GM20000 (cell line): ENCODE data around the gene MSANTD1.

Experiments
- DNase-seq: peaks from one replicate; pipeline ENCODE4 v3.0.0; 2012; ENCODE audit warnings: low spot score
- CTCF ChIP-seq: IDR thresholded peaks from 2 replicates; pipeline ENCODE4 v1.5.1; 2012; ENCODE audit warnings: mild to moderate bottlenecking, control low read depth; ENCODE audit errors: extremely low read depth, missing control alignments

The MSANTD1 gene

GRCh38 chr4:3245676-3246075 lies 3.3 kb upstream of the MSANTD1 start:
- no peak for TF ChIP-seq CTCF
- DNase-seq, result no peak

GRCh38 chr4:3246458-3247398 lies 2.2 kb upstream of the MSANTD1 start:
- DNase-seq, result no peak
- no peak for TF ChIP-seq CTCF

GRCh38 chr4:3247399-3248177 lies 1.4 kb upstream of the MSANTD1 start:
- DNase-seq, result no peak
- no peak for TF ChIP-seq CTCF

GRCh38 chr4:3248178-3248480 lies 830 bp upstream of the MSANTD1 start:
- no peak for TF ChIP-seq CTCF
- no peak for DNase-seq

GRCh38 chr4:3249711-3250437 lies 915 bp downstream of the MSANTD1 start:
- no peak for TF ChIP-seq CTCF
- DNase-seq, result no peak

GRCh38 chr4:3250438-3250955 lies 1.5 kb downstream of the MSANTD1 start:
- DNase-seq, result no peak
- no peak for TF ChIP-seq CTCF
